Measurements from ENCODE around the gene E2F7. TPM values are rescaled to one million over a fixed set of nuclear protein-coding genes. Genes with fewer than 3 reads are reported as not detected.

Gene E2F7
- total RNA-seq, 1 donor from 2014 or later: 53.3 TPM

DNA sequence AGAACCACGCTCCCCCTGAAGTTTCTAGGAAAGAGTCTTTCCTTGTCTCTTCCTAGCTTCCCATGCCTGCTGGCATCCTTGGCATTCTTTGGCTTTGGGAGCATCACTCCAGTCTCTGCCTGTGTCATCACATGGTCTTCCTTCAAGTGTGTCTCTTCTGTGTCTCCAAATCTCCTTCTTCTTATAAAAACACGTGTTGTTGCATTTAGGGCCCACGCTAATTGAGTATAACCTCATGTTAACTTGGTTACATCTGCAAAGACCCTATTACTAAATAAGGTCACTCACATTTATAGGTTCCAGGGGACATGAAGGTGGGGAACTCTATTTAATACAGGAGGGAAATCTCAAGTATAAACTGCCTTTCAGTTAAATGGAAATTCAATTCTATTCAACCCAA lies 63.0 kb downstream of the E2F7 start:
- DNase-seq (ENCODE audit: low read depth): no peak
- Histone ChIP-seq H3K27me3 (ENCODE audit: control insufficient read depth, insufficient read depth, low read length) (no peaks in the 10 kb centered on the region), H3K36me3 (ENCODE audit: control insufficient read depth, insufficient read depth, low read length) (no peaks in the 10 kb centered on the region), H3K4me3 (ENCODE audit: low read depth, low read length) (no peak overlapping the region)
- TF ChIP-seq CTCF (IDR thresholded peaks at IDR 0.05; ENCODE audit: insufficient read depth, low read length, poor library complexity, severe bottlenecking): no peak

DNA sequence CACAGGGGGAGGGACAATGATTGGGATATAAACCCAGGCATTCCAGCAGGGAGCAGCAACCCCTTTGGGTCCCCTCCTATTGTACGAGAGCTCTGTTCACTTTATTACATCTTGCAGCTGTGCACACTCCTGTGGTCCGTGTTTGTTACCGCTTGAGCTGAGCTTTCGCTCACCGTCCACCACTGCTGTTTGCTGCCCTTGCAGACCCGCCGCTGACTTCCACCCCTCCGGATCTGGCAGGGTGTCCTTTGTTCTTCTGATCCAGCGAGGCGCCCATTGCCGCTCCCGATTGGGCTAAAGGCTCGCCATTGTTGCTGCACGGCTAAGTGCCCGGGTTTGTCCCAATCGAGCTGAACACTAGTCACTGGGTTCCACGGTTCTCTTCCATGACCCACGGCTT lies 64.1 kb downstream of the E2F7 start:
- no peak overlapping the region for H3K4me3 ChIP-seq (ENCODE audit: low read depth, low read length)
- no peaks in the 10 kb centered on the region for H3K36me3 ChIP-seq (ENCODE audit: control insufficient read depth, insufficient read depth, low read length)
- H3K27me3 ChIP-seq (ENCODE audit: control insufficient read depth, insufficient read depth, low read length): no peaks in the 10 kb centered on the region
- no peak for TF ChIP-seq CTCF (IDR thresholded peaks at IDR 0.05; ENCODE audit: insufficient read depth, low read length, poor library complexity, severe bottlenecking)
- DNase-seq (ENCODE audit: low read depth): no peak

- Histone ChIP-seq H3K4me3 (ENCODE audit: low read depth, low read length) (no peak overlapping the region), H3K27me3 (ENCODE audit: control insufficient read depth, insufficient read depth, low read length) (no peaks in the 10 kb centered on the region), H3K36me3 (ENCODE audit: control insufficient read depth, insufficient read depth, low read length) (no peaks in the 10 kb centered on the region)
- no peak for TF ChIP-seq CTCF (IDR thresholded peaks at IDR 0.05; ENCODE audit: insufficient read depth, low read length, poor library complexity, severe bottlenecking)
- DNase-seq (ENCODE audit: low read depth): no peak
These were observed 66.3 kb downstream of the E2F7 start for GRCh38 chr12:76998908-76999556.

GRCh38 chr12:76998386-76998785 lies 67.0 kb downstream of the E2F7 start:
- H3K27me3 ChIP-seq (ENCODE audit: control insufficient read depth, insufficient read depth, low read length): no peaks in the 10 kb centered on the region
- no peak for DNase-seq (ENCODE audit: low read depth)
- TF ChIP-seq CTCF (IDR thresholded peaks at IDR 0.05; ENCODE audit: insufficient read depth, low read length, poor library complexity, severe bottlenecking): no peak
- H3K36me3 ChIP-seq (ENCODE audit: control insufficient read depth, insufficient read depth, low read length): no peaks in the 10 kb centered on the region
- H3K4me3 ChIP-seq (ENCODE audit: low read depth, low read length): no peak overlapping the region

GRCh38 chr12:76997011-76997780 lies 68.2 kb downstream of the E2F7 start:
- no peaks in the 10 kb centered on the region for H3K27me3 ChIP-seq (ENCODE audit: control insufficient read depth, insufficient read depth, low read length)
- H3K36me3 ChIP-seq (ENCODE audit: control insufficient read depth, insufficient read depth, low read length): no peaks in the 10 kb centered on the region
- DNase-seq (ENCODE audit: low read depth): no peak
- no peak for TF ChIP-seq CTCF (IDR thresholded peaks at IDR 0.05; ENCODE audit: insufficient read depth, low read length, poor library complexity, severe bottlenecking)
- no peak overlapping the region for H3K4me3 ChIP-seq (ENCODE audit: low read depth, low read length)
